GM19023 (cell line): ENCODE results near the gene TMEM88.

Experiments
- ATAC-seq: cut with Tn5 transposase; IDR thresholded peaks from one replicate; pipeline ENCODE4 v1.9.1; 2021; ENCODE audit warnings: mild to moderate bottlenecking, moderate library complexity; ENCODE audit not compliant: unreplicated experiment

Gene TMEM88

GRCh38 chr17:7883781-7884386 lies 29.0 kb downstream of the TMEM88 start:
- no peak for ATAC-seq

- ATAC-seq: no peak
Observed at GRCh38 chr17:7884581-7885366, 29.9 kb downstream of the TMEM88 start.

- no peak for ATAC-seq
Observed at GRCh38 chr17:7885367-7886226, 30.7 kb downstream of the TMEM88 start.

- ATAC-seq: no peak
Observed at GRCh38 chr17:7886227-7887037, 31.6 kb downstream of the TMEM88 start.

- ATAC-seq: no peak
Observed at GRCh38 chr17:7887038-7887481, 32.2 kb downstream of the TMEM88 start.

- no peak for ATAC-seq
Observed at GRCh38 chr17:7887482-7888183, 32.8 kb downstream of the TMEM88 start.

GRCh38 chr17:7888184-7888920 lies 33.5 kb downstream of the TMEM88 start, which contains the start of gene CHD3:
Gene CHD3, plus strand, starts transcription at chr17:7888789. Its CDS starts 212 bp downstream, at chr17:7889001.
- ATAC-seq: no peak

- no peak for ATAC-seq
Observed at GRCh38 chr17:7889166-7889955, 34.5 kb downstream of the TMEM88 start.

GRCh38 chr17:7893187-7893880 lies 38.5 kb downstream of the TMEM88 start:
- ATAC-seq: no peak

GRCh38 chr17:7894226-7894625 lies 39.4 kb downstream of the TMEM88 start:
- ATAC-seq: no peak

- no peak for ATAC-seq
Observed at GRCh38 chr17:7894866-7895265, 40.0 kb downstream of the TMEM88 start.

- ATAC-seq: no peak
Observed at GRCh38 chr17:7897090-7897489, 42.2 kb downstream of the TMEM88 start.

GRCh38 chr17:7897773-7898172 lies 42.9 kb downstream of the TMEM88 start:
- ATAC-seq: no peak

- no peak for ATAC-seq
Observed at GRCh38 chr17:7903154-7904103, 48.6 kb downstream of the TMEM88 start.
